GM19438 (cell line): ENCODE data around the gene NSD1.
"Not testable (repeated sequence)": the region's sequence is repeated elsewhere in the genome, so short reads cannot be mapped to it uniquely, and the experiment has no call there.

Source experiments
- ATAC-seq: cut with Tn5 transposase; IDR thresholded peaks from one replicate; pipeline ENCODE4 v1.9.1; 2021; ENCODE audit warnings: low read depth; ENCODE audit not compliant: unreplicated experiment

The NSD1 gene

DNA sequence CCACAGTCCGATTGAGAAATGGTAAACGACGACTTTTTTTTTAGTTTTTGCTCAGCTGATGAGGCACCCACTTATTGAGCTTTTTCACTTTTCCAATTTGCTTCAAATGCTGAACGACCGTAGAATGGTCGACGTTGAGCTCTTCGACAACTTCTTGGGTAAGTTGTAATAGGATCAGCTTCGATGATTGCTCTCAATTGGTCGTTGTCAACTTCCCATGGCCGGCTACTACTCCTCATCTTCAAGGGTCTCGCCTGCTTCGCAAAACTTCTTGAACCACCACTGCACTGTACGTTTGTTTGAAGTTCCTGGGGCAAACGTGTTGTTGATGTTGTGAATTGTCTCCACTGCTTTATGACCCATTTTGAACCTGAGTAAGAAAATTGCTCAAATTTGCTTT is 35.7 kb downstream of the NSD1 start:
- no peak for ATAC-seq

GRCh38 chr5:177171961-177172360 is 38.4 kb downstream of the NSD1 start:
- no peak for ATAC-seq

DNA sequence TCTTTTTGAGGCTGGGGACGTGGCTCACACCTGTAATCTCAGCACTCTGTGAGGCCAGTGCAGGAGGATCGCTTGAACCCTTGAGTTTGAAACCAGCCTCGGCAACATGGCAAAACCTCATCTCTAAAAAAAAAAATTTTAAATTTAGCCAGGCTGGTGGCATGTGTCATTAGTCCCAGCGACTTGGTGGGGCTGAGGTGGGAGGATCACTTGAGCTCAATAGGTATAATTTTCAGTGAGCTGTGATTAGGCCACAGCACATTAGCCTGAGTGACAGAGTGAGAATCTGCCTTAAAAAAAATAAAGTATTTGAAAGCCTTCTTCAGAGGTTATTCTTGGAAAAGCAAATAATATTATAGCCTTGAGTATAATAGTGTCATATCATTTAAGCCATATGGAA is 41.8 kb downstream of the NSD1 start:
- no peak for ATAC-seq

DNA sequence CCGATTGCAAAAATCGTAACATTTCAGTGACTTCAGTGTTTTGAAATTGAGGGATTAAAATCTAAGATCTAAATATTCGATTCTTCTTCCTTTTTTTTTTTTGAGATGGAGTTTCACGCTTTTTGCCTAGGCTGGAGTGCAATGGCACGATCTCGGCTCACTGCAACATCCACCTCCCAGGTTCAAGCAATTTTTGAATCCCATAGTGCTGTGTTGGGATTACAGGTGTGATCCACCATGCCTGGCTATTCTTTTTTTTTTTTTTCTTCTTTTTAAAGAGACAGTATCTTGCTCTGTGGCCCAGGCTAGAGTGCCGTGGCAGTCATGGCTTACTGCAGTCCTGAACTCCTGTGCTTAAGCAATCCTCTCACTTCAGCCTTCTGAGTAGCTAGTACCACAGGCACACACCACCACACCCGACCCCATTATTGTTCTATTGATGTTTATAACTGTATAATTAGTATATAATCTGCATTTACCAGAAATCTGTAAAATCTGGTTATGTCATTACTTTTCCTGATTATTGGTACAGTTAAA is 42.7 kb downstream of the NSD1 start:
- ATAC-seq = no peak

GRCh38 chr5:177177847-177178437 is 44.4 kb downstream of the NSD1 start:
- not testable (repeated sequence) for ATAC-seq

DNA sequence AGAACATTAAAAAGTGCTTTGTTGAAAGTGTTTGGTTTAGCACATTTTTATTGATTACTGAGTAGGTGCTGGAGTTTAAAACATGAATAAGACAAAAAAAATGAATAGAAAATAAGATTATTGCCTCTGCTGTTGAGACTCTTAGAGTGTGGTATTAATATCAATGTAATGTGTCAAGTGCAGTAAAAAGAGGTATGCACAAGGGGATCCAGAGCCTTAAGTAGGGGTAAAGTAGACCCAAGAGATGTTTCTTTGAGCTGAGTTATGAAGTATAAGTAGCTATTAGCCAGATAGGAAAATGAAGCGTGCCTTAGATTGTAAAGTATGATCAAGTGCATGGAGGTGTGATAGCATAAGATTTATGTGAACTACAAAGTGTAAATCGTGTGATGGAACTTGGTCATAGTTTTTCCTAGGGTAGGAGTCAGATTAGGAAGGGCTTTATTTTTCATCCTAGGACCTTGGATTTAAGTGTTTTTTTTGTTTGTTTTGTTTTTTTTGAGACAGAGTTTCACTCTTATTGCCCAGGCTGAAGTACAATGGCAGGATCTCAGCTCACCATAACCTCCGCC is 45.2 kb downstream of the NSD1 start:
- no peak for ATAC-seq

- ATAC-seq = no peak
Observed at GRCh38 chr5:177179431-177179830, 45.9 kb downstream of the NSD1 start.

DNA sequence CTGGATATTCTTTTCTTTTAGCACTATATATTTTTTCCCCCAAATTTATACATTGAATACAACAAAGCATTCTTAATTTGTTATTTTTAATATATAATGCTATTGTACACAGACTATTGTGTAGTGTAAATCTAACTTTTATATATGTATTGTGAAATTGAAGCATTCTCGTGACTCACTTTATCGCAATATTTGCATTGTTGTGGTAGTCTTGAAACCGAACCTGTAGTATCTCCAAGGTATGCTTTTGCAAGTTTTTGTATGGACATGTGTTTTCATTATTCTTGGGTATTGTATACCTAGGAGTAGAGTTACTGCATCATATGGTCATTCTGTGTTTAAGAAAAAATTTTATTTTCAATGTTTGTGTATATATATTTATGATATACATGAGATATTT is 49.6 kb downstream of the NSD1 start:
- ATAC-seq = no peak

DNA sequence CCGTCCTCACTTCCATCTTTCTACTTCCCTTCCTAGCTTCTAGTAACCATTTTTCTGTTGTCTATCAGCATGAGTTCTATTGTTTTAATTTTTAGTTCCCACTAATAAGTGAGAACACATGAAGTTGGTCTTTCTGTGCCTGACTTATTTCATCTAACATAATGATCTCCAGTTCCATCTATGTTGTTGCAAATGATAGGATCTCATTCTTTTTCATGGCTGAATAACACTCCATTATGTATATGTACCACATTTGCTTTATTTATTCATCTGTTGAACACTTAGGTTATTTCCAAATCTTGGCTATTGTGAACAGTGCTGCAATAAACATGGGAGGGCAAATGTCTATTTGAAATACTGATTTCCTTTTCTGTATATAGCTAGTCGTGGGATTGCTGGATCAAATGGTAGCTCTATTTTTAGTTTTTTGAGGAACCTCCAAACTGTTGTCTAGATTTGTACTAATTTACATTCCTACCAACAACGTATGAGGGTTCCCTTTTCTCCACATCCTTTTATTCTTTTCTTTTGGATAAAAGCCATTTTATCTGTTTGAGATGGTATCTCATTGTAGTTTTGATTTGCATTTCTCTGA is 50.3 kb downstream of the NSD1 start:
- ATAC-seq = no peak

DNA sequence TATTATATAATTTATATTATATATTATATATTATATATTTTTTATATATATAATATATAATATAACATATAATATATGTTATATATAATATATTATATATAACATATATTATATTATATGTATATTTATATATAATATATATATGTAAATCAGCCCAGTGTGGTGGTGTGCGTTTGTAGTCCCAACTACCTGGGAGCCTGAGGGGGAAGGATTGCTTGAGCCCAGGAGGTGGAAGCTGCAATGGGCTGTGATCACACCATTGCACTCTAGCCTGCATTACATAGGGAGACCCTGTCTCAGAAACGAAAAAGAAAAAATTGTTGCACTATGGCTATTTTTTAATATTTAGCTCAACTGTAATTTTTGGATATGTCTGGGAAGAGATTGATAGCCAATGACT is 52.4 kb downstream of the NSD1 start:
- no peak for ATAC-seq

- no peak for ATAC-seq
Observed at GRCh38 chr5:177186645-177187044, 53.1 kb downstream of the NSD1 start.

DNA sequence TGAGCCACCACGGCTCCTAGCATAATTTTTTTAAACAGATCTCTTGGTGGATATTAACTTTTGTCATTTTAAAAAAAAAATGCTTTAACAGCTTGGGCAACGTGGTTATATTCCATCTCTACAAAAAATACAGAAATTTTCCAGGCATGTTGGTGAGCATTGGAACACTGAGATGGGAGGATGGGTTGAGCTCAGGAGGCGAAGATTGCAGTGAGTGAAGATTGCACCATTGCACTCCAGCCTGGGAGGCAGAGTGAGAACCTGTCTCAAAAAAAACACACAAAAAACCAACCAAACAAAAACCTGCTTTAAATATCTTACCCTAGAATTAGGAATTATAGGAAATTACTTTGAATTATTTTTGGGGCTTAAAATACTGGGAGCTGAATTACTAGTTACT is 55.2 kb downstream of the NSD1 start:
- no peak for ATAC-seq

DNA sequence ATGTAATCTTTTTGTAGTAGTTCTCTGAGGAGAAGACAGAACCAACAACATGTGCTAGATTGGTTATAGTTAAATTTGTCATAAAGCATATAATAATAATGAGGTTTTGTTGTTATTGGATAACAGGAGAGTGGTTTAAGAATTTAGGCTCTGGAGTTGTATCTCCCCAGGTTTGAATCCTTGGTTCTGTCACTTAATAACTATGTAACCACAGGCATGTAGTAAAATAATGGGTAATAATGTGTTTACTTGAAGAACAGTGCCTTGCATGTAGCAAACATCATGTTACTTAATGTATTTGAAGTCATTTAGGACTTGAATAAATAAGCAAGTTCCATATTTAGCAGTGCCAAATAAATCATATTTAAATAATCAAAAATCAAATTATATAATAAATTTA is 55.8 kb downstream of the NSD1 start:
- no peak for ATAC-seq

GRCh38 chr5:177189965-177190364 is 56.4 kb downstream of the NSD1 start:
- no peak for ATAC-seq

- ATAC-seq = no peak
Observed at GRCh38 chr5:177194268-177194667, 60.7 kb downstream of the NSD1 start.

GRCh38 chr5:177195307-177195952 is 61.9 kb downstream of the NSD1 start:
- ATAC-seq = no peak

DNA sequence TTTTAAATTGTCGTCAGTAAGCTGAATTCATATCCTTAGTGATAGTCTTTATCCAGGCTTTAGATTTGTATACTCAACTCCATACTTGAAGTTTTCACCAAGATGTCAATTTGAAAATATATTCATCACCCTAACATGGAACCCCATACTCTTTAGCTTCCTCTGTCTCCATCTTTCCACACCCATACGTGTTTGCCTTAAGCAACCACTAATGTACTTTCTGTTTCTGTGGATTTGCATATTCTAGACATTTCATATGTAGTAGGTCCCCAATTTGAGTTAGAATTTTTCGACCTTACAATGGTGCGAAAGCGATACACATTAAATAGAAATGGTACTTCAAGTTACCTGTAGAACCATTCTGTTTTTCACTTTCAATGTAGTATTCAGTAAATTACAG is 65.2 kb downstream of the NSD1 start:
- no peak for ATAC-seq

GRCh38 chr5:177204281-177204680 is 70.7 kb downstream of the NSD1 start:
- ATAC-seq = no peak

- no peak for ATAC-seq
Observed at GRCh38 chr5:177209610-177210009, 76.0 kb downstream of the NSD1 start.

DNA sequence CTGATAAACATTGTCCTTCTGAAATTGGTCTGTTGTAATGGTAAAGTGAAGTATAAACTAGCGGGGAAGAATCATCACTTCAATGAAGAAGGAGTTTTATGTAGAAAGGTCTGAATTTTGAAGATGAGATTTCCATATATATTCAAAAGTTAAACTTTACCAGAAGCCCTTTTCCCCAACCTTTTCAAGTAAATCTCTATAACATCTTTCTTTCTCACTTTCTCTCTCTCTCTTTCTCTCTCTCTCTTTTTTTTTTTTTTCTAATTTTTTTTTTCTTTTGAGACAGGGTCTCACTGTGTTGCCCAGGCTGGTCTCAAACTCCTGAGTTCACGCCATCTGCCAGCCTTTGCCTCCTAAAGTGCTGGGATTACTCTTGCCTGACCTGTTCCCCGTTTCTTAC is 78.7 kb downstream of the NSD1 start:
- no peak for ATAC-seq

DNA sequence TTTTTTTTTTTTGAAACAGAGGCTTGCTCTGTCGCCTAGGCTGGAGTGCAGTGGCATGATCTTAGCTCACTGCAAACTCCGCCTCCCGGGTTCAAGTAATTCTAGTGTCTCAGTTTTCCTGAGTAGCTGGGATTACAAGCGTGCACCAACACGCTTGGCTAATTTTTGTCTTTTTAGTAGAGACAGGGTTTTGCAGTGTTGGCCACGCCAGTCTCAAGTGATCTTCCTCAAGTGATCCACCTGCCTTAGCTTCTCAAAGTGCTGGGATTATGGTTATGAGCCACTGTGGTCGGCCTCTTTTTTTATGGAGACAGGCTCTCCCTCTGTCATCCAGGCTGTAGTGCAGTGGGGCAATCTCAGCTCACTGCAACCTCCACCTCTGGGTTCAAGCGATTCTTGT is 87.0 kb downstream of the NSD1 start:
- no peak for ATAC-seq

- no peak for ATAC-seq
Observed at GRCh38 chr5:177222269-177222668, 88.7 kb downstream of the NSD1 start.
